ENCODE results near the gene SMC1B. TPM values are rescaled to one million over a fixed set of nuclear protein-coding genes. Genes with fewer than 3 reads are reported as not detected.
"Not testable (repeated sequence)": the region's sequence is repeated elsewhere in the genome, so short reads cannot be mapped to it uniquely, and the experiment has no call there.

The SMC1B gene
- total RNA-seq, 1 donor from 2014 or later: not detected

GRCh38 chr22:45357490-45357889, 55.9 kb downstream of the SMC1B start:
- DNase-seq (ENCODE audit: low spot score in 2 of 2) (no peak), FAIRE-seq (no peak)

GRCh38 chr22:45353786-45354185, 59.6 kb downstream of the SMC1B start:
- FAIRE-seq (no peak), DNase-seq (ENCODE audit: low spot score in 2 of 2) (no peak)

GRCh38 chr22:45352757-45353156, 60.6 kb downstream of the SMC1B start:
- DNase-seq (ENCODE audit: low spot score in 2 of 2); FAIRE-seq: not testable (repeated sequence)

- FAIRE-seq (no peak), DNase-seq (ENCODE audit: low spot score in 2 of 2) (no peak)
These were observed 61.4 kb downstream of the SMC1B start for GRCh38 chr22:45351956-45352355.

- FAIRE-seq: no peak
- no peak for DNase-seq (ENCODE audit: low spot score in 2 of 2)
These were observed 63.5 kb downstream of the SMC1B start for GRCh38 chr22:45349916-45350315.

- DNase-seq (ENCODE audit: low spot score in 2 of 2): no peak
- no peak for FAIRE-seq
These were observed 69.1 kb downstream of the SMC1B start for GRCh38 chr22:45344334-45344733.

GRCh38 chr22:45343143-45343542, 70.3 kb downstream of the SMC1B start:
- FAIRE-seq: no peak
- no peak for DNase-seq (ENCODE audit: low spot score in 2 of 2)

GRCh38 chr22:45341498-45341897, 71.9 kb downstream of the SMC1B start:
- FAIRE-seq (no peak), DNase-seq (ENCODE audit: low spot score in 2 of 2) (no peak)

GRCh38 chr22:45340323-45340722, 73.1 kb downstream of the SMC1B start:
- DNase-seq (ENCODE audit: low spot score in 2 of 2) (no peak), FAIRE-seq (no peak)

GRCh38 chr22:45338795-45339194, 74.6 kb downstream of the SMC1B start:
- no peak for FAIRE-seq
- no peak for DNase-seq (ENCODE audit: low spot score in 2 of 2)

- no peak for FAIRE-seq
- DNase-seq (ENCODE audit: low spot score in 2 of 2): no peak
These were observed 75.9 kb downstream of the SMC1B start for GRCh38 chr22:45337536-45337935.

GRCh38 chr22:45336971-45337431, 76.4 kb downstream of the SMC1B start:
- DNase-seq (ENCODE audit: low spot score in 2 of 2) (peak in 1 of 2 donors; percentile 71), FAIRE-seq (no peak)

- FAIRE-seq (no peak), DNase-seq (ENCODE audit: low spot score in 2 of 2) (no peak)
These were observed 77.4 kb downstream of the SMC1B start for GRCh38 chr22:45335854-45336522.

GRCh38 chr22:45335021-45335818, 78.2 kb downstream of the SMC1B start:
- peak in 1 of 2 donors; percentile 50 for DNase-seq (ENCODE audit: low spot score in 2 of 2)

GRCh38 chr22:45334528-45334927, 78.9 kb downstream of the SMC1B start:
- DNase-seq (ENCODE audit: low spot score in 2 of 2) (no peak), FAIRE-seq (no peak)

More at GRCh38 chr22:45335021-45335818, 78.2 kb downstream of the SMC1B start:
- FAIRE-seq: no peak

- DNase-seq (ENCODE audit: low spot score in 2 of 2): no peak
- no peak for FAIRE-seq
These were observed 79.3 kb downstream of the SMC1B start for GRCh38 chr22:45334068-45334467.

- DNase-seq (ENCODE audit: low spot score in 2 of 2) (no peak), FAIRE-seq (no peak)
These were observed 81.4 kb downstream of the SMC1B start for GRCh38 chr22:45332001-45332400.

GRCh38 chr22:45331486-45331885, 81.9 kb downstream of the SMC1B start:
- DNase-seq (ENCODE audit: low spot score in 2 of 2) (no peak), FAIRE-seq (no peak)

- FAIRE-seq (no peak), DNase-seq (ENCODE audit: low spot score in 2 of 2) (no peak)
These were observed 82.9 kb downstream of the SMC1B start for GRCh38 chr22:45330548-45330947.

- FAIRE-seq: no peak
- peak in 1 of 2 donors; percentile 54 for DNase-seq (ENCODE audit: low spot score in 2 of 2)
These were observed 83.9 kb downstream of the SMC1B start for GRCh38 chr22:45329530-45329936.

- FAIRE-seq (no peak), DNase-seq (ENCODE audit: low spot score in 2 of 2) (no peak)
These were observed 84.4 kb downstream of the SMC1B start for GRCh38 chr22:45328822-45329529.

Data from frontal cortex (tissue), 4 donors.